ENCODE results near the gene DDB1. TPM values are rescaled to one million over a fixed set of nuclear protein-coding genes. Genes with fewer than 3 reads are reported as not detected.

The DDB1 gene
- total RNA-seq, 1 experiment from 2014 or later, result 297 TPM

DNA sequence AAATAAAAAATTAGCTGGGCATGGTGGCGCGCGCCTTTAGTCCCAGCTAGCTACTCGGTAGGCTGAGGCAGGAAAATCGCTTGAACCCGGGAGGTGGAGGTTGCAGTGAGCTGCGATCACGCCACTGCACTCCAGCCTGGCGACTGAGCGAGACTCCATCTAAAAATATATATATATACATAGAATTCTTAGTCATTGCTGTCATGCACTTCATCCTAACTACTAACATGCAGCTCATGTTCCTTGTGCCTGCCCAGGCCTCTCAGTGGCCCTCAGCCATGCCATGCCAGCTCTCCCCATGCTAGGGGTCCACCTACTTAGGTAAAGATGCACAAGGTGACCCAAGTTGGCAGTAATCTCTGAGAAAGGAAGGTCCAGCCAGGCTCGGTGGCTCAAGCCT is 25.7 kb upstream of the DDB1 start:
- DNase-seq, result no peak
- peaks cover 2% of the 10 kb centered on the region; the same call in 1 of the 2 replicates for H3K79me2 ChIP-seq (ENCODE audit: insufficient read depth, low read length)
- H3K9ac ChIP-seq (ENCODE audit: extremely low read depth, insufficient read length, low read length), result no peak overlapping the region
- H4K5ac ChIP-seq (ENCODE audit: insufficient read length, low read depth, low read length), result no peak overlapping the region
- H3K23ac ChIP-seq (ENCODE audit: insufficient read length, low read depth, low read length), result no peak overlapping the region
- no peaks in the 10 kb centered on the region for H3K27me3 Mint-ChIP-seq (ENCODE audit: low read depth)
- H2BK120ac ChIP-seq (ENCODE audit: low read depth, low read length, poor library complexity, severe bottlenecking), result no peak overlapping the region
- H3K14ac ChIP-seq (ENCODE audit: insufficient read depth, low read length), result no peak overlapping the region
- no peak overlapping the region for H4K8ac ChIP-seq (replicated peaks; ENCODE audit: insufficient read length, low read depth, low read length)
- no peak overlapping the region for H3T11ph ChIP-seq (ENCODE audit: low read length)
- no peak overlapping the region for H2BK12ac ChIP-seq (ENCODE audit: insufficient read length, low read depth, low read length)
- peak overlapping the region in 1 of 3 experiments; percentile 79; a peak in 1 of 7 replicates for H3K27ac Mint-ChIP-seq
- no peak overlapping the region for H4K91ac ChIP-seq (ENCODE audit: insufficient read length, low read depth, low read length)
- H2BK20ac ChIP-seq (ENCODE audit: low read depth, low read length, poor library complexity, severe bottlenecking), result no peak overlapping the region
- H4K20me1 ChIP-seq (ENCODE audit: control insufficient read depth, insufficient read depth, insufficient read length), result no peaks in the 10 kb centered on the region
- H3K18ac ChIP-seq (ENCODE audit: insufficient read length, low read depth, low read length), result no peak overlapping the region
- H3K36me3 Mint-ChIP-seq (ENCODE audit: insufficient read depth in 1 of 3, low read depth in 3 of 3), result peaks cover 2 to 9% (median 2%) of the 10 kb centered on the region in 3 experiments
- no peaks in the 10 kb centered on the region for H3K4me1 ChIP-seq (ENCODE audit: insufficient read depth, low read length)
- no peak overlapping the region for H3K4me2 ChIP-seq (ENCODE audit: insufficient read depth, insufficient read length, low read length)
- no peaks in the 10 kb centered on the region; a peak in 1 of 5 replicates for H3K9me3 Mint-ChIP-seq
- no peaks in the 10 kb centered on the region for H3K79me1 ChIP-seq (ENCODE audit: insufficient read depth, low read depth, low read length, poor library complexity, severe bottlenecking)
- H3K23me2 ChIP-seq (ENCODE audit: insufficient read length, low read depth, low read length, poor library complexity, severe bottlenecking), result peaks cover 6% of the 10 kb centered on the region
- H3K27ac ChIP-seq (ENCODE audit: insufficient read length, low read depth, low read length), result no peak overlapping the region
- no peak overlapping the region for H2AK5ac ChIP-seq (ENCODE audit: insufficient read length, low read length)
- H3K9me3 ChIP-seq (ENCODE audit: control insufficient read depth, low read depth, low read length), result no peaks in the 10 kb centered on the region
- no peaks in the 10 kb centered on the region for H3K27me3 ChIP-seq (ENCODE audit: insufficient read depth, low read length)
- TF ChIP-seq CTCF (conservative IDR thresholded peaks at IDR 0.05), result no peak
- no peak overlapping the region for H3K56ac ChIP-seq (ENCODE audit: insufficient read length, low read depth, low read length)
- no peak overlapping the region for H3K4me3 Mint-ChIP-seq
- no peak overlapping the region for H2BK5ac ChIP-seq (ENCODE audit: insufficient read length, low read length)
- peaks cover 13 to 23% of the 10 kb centered on the region in 2 experiments for H3K4me1 Mint-ChIP-seq
- no peak overlapping the region for H3K4ac ChIP-seq (ENCODE audit: low read depth, low read length)
- no peak overlapping the region for H2AFZ ChIP-seq (ENCODE audit: low read length)
- no CpG with 5 or more reads among the region's 11 CpGs for WGBS (ENCODE audit: extremely low coverage, insufficient read length, low lambda C conversion rate)
- H2BK15ac ChIP-seq (ENCODE audit: low read depth, low read length), result no peak overlapping the region
